Activated CD4-positive, alpha-beta T cell treated with anti-CD3 and anti-CD28 coated beads for 48 hours (primary cell): ENCODE measurements around the gene ADAM12.

Experiments
- DNase-seq: peaks from one replicate; pipeline ENCODE4 v3.0.0-alpha.2; 2020

The ADAM12 gene

DNA sequence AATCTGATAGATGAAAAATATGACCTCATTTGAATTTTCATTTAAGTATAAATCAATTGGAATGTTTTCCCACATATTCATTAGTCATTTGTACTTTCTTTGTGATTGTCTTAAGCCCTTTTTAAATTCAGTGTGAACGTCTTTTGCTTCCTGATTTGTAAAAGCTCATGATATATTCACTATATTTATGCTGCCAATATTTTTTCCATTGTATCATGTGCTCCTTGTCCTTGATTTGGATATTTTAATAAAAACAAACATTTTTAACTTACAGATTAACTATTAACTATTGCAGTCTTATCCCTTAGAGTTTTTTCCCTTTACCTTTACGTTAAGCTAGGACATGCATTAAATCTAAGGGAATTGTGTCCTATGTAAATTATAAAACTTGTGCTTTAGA, 157.7 kb downstream of the ADAM12 start:
- no peak for DNase-seq

DNA sequence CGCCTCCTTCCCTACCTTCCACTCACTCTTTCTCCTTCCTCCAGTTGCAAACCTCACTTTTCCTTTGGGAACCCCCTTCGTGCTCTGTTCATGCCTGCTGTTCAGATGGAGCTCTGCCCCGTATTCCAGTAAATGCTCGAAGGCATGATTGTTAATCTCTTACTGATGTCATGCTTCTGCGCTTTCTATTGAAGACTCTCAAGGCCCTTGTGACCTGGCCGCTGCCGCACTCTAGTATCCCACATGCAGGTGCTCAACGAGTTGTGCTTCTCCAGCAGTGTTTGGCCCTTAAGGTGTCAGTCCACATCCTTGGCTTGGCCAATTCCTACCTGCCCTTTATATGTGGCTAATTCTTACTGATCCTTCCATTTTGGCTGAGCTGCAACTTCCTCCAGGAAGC, 158.6 kb downstream of the ADAM12 start:
- DNase-seq: no peak

DNA sequence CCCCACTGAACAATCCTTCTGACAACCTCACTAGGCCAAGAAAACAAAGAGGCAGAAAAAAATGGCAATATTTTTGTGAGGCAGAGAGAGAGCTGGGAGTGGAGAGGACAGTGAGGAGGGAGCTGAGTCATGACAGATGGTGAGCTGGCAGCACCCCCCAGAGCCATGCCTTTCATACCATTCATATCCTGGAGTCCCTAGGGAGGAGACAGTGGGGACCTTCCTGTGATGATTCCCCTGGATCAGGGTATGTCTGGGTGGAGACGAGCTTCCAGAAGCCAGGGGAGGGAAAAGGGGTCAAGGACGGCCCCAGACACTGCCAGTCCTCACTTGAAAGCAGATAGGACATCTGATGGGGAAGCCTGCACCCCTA, 160.5 kb downstream of the ADAM12 start:
- DNase-seq: no peak

DNA sequence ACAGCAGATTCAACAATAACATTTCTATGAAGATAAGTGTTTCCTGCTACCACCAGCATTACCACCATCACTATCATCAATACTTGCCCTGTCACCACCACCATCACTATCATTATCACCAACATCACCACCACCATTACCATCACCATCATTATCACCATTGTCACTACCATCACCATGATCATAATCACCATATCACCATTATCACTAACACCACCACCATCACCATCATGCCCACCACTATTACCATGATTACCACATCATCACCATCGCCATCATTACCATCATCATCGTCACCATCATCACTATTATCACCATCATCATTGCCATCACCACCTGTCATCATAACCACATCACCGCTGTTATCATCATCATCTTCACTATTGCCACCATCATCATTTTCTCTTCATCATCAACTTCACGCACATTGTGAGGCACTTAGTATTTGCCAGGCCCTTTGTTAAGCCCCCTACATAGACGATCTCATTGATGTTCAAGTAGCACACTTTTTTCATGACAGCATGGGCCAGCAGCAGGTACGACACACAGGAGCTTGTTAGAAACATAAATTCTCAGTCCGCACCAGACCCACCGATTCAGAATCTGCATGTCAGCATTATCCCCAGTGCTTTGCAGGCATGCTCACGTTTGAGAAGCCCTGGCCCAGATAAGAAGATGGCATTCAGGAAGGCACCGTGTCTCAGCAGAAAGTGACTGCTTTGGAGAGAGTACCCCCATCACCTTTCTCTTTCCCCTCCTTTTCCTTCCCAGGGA, 161.1 kb downstream of the ADAM12 start:
- no peak for DNase-seq

DNA sequence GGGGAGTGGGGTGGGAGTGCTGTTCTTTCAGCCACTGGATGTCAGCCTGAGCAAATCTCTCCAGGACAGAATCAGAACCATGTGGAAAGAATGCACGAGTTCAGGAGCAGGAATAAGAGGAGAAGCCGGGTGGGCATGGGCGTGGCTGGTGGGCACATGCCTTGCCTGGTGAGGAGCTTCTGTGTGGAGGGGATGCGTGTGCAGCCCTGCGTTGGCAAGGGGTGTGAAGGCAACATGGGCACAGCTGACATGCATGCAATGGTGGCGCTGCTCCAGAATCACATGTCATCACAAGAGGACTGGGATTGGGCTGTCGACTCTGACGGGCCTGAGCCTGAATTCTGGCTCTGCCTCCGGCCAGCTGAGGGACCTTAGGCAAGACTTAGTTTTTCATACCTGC, 162.1 kb downstream of the ADAM12 start:
- DNase-seq: no peak

DNA sequence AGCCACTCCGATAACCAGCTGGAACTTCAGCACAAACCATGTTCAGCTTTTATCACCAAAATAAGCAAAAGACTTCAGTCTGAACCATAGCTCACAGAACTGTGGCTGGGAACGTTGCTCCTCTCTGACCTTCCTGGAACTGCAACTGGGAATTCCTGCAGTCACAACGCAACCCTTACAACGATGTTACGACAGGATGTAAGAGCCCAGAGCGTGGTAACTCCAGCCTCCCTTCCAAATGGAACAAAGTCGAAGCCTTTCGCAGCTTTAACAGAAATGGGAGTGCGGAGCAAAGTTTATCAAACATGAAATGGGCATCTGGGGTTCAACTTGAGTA, 162.6 kb downstream of the ADAM12 start:
- no peak for DNase-seq

DNA sequence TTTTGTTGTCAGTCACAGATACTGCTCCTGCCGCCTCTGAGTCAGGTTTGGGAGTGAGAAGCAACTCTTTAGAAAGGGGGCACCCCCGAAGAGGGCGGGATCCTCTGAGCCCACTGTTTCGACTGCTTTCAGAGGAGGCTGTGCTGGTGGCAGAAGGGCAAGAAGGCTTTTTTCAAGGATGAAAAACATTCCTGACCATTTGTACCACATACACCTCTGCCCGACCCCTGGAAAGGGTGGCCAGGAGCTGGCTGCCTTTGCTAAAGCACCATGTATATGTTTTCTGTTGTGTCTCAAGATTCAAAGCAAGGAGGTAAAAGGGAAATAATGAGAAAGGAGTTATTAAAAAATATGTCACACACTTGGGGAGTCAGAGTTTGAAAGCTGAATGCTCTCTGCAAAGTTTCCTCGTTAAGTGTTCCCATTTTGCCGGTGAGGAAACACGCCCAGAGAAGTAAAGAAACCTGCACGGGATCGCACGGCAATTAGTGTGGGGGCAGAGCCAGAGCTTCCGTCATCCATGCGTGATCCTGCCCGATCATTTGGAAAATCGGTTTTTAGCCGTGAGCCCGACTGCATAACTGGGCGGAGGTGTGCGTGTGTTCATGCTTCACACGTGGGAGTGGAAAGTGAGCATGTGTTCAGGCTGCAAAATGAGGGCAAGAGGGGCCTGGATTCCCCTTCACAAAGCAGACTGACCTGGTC, 163.2 kb downstream of the ADAM12 start:
- DNase-seq: no peak

DNA sequence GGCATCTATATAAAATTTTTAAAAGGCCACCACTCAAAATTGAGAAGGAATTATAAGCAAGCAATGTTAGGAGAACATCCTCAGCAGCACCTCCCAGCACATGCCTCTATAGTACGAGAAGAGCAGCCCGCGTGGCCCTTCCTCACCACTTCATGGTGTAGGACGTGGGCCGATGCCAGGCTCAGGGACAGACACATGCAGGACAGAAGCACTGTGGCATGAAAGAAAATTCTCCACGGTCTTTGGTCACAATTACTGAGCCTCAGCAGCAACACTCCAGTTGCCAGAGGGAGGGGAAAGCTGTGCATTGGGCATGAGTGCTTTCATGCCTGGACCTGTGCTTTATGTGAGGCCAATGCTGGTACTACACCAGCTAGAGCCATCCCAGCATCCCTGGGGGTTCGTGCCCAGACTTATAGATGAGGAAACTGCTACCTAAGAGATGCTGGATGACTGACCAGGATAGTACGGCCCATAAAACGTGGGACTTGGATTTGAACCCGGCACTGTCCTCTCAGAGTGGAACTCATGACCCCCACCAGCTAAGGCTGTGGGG, 164.7 kb downstream of the ADAM12 start:
- DNase-seq: no peak

DNA sequence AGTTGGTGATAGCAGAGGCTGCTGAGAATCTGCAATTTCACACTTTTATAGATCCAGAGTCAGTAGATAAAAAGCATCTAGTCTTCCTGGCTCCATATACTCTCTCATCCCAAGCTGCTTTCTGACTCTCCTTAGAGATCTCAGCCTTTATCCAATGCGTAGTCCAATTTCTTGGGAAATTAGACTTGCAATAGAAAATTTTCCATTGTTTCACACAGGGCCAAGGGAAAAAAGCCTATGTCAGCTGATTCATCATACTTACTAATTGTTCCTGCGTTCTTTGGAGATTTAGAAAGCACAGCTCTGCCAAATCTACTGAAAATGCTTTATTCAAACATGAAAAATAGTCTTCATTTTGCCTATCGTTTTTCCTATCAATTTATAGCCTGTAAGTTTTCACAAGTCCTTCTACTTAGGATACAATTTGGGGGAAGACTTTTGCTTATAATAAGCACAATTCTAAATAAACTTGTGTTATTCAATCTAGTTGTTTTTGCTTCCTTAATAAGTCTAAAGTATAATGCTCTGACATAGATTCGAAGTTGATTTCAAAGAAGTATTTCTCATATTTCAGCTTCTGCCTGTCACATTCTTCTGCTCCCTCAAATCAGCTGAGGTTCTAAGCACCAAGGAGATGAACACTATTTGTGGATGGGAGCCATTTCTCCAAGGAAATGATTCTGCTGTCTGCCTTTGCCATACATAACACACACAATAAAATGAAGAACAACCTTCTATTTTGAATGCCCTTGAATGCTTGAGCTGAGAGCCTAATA, 165.4 kb downstream of the ADAM12 start:
- no peak for DNase-seq

DNA sequence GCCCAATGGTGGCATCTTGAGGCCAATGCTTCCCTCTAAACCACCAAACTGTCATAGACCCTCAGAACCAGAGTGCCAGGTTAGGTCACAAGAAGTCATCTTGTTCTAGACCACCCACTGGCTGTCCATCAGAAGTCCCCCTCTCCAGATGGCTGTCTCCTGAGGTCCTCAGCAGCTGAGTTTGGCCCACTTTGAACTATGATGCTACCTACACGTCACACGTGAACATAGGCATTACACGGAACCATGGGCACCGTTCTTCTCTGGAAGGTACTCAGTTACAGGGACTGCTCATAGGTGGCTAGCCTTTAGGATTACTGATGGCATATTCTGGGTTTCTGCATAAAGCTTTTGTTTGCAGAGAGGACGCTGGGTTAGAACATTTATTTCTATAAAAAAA, 166.4 kb downstream of the ADAM12 start:
- DNase-seq: no peak

DNA sequence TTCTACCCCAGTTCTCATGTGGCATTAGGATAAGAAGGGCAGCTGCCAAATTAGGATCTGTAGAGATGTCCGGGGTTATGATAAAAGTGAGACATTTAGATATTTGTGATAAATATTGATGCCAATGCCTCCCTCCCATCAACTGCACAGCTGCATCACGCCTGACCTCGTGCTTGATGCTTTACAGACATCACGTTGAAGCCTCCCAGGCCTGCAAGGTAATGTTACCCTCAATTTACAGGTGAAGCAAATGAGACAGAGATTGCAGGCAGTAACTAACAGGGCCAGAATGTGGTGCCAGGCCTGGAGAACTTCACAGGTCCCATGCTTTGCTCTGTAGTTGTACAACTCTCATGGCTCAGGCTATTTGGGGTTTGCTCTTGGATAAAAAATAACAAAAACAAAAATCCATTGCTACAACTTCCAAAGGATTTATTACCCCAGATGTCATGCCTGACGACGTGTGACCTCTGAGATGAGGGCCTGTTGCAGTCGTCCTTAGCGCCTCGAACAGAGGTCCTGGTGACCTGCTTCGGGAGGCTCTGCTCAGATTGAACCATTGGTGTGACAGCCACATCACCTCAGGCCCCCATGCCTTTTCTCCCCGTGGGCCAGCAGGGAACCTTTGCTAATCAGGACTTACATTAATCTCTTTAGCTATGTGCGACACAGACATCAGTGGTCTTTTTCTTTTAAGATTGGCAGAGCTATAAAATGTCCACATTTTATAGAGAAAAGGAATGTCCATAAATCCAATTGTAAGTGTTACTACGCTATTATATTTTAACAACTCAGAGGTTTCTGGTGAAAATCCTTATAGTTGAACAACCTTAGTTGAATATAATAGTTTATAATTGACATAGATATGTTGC, 169.3 kb downstream of the ADAM12 start:
- DNase-seq: no peak

DNA sequence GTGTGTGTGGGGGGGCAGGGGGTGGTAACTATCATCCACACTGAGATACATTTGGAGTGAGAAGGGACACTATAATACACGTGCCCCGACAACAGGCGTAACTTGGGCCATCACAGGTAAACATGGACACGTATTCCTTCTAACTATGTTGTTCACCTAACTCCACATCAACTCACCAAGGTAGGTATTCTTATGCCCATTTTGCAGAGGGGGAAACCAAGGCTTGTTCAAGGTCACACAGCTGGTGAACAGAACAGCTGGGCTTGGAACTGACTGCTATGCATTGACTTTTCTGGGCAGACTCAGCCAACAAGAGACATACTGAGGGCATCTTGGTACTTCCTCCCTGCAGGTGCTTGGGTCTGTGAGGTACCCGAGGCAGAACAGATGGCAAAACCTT, 170.1 kb downstream of the ADAM12 start:
- no peak for DNase-seq

DNA sequence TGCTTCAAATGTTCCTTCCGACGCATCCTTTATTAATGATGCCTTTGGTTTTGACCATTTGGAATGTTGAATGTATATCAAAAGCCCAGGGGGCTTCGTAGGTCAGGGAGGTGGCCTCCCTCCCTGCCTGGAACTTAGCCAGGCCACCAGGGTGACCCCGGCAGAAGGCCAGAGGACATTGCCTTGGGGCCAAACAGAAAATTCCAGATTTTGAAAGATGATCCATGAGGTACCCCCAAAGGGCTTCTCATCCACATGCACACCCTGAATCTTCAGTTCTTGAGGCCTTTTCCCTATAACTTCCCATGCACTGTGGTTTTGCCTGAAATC, 171.7 kb downstream of the ADAM12 start:
- DNase-seq: no peak

DNA sequence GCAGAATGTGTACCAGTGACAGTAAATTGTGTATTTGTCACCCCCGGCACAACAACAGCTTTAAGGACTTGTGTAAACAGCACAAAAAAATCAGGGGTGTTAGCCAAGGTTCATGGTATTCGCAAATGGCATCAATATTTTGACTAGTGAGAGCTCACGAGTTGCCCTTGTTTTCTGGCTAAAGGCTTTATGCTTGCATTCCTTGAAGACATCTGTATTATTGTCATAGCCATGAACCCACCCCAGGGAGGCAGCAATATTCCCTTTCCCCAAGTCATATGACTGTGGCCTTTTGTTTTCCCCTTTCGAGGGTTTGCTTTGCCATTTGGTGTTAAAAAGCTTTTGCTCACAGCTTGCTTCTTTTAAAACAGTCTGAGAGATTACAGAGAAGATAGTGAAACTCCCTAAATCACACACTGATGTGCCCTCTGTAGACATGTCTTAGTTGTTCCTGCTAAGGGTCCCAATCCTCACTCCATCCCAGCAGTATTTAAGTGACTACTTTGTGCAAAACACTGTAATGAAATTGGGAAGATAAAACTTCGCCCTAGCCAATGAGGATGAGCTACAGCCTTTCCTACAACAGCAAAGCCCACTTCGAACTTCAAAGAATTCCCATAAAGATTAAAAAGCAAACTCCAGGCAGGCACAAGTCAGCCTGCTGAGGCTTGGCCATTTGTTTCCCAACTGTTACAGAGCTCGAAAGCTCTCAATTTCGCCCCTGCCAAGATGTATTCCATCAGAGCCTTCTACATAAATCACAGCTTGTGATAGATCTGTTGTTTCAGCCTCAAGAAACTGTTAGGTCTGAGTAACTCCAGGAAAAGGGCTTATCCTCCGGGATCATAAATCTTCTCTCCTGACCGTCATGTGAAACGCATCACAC, 172.3 kb downstream of the ADAM12 start:
- DNase-seq: no peak

DNA sequence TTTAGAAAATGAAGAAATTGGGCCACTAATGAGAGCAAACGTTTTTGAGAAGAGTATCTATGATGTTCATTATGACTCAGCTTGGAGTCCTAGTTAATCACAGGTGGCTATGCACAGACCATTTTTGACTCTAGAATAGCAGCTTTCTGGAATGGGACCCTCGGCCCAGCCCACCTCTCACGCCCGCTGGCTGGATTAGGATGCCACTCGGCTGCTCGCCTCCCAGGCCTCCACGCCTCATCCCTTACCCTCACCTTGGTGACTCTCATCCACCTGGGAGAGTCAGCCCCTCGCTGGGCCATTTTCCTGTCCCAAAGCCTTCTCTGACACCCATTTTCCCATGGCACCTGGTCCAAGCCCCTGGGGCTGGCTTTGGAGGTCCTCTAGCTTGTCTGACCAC, 173.6 kb downstream of the ADAM12 start:
- DNase-seq: no peak

DNA sequence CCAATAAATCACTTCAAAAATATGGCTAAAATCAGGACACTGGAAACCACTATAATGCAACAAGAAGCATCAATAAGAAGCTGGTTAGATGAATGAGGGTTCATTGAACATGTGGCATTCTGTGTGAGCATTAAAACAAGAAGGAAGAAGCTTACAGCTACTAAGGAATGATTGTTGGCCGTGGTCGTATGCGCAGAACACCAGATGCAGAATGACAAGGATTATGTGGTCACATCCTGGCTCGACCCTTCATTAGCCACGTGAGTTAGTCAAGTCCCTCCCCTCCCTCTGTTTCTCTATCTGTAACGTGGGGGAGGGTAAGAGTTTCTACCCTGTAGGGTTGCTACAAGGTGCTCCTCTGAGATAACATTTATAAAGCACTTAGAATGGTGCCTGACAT, 174.3 kb downstream of the ADAM12 start:
- no peak for DNase-seq

DNA sequence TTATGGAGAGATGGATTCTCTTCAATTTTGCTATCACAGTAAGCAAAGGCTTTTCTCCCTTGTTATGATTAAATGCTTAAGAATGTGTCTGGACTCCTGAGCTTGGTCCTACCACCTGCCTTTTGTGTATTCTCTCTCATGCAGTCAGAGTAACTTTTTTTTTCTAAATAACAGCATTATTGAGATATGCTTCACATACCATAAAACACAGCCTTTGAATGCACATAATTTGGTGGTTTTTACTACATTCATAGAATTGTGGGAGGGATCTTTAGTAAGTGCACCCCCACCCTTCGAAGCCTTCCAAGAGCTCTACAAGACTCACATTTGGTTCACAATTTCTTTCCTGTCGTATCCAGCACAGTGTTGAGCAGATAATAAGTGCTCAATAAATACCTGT, 175.5 kb downstream of the ADAM12 start:
- DNase-seq: no peak

DNA sequence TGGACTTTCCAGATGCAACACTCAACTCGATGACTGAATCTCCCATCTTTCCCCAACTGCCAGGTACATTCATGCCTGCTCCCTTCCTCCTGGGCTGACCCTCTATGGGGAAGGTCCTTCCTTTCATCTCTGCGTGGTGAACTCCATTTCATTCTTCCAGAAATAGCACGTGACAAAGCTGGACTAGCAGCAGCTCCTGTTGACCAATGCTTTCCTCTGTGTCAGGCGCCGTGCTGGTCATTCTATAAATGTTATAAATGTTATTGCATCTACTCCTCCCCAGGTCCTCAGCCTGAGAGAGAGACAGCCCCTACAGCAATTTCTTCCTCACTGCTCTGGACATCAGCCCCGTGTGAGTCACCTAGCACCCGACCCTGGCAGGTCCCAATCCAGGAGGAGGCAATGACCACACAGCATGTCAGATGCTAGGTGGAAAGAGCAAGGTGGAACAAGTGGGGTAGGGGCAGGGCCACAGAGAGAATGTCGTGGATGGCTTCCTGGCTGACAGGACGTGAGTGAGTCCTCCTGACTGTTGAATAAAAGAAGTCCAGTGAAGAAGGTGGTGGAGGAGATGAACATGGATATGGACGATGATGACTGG, 178.1 kb downstream of the ADAM12 start:
- DNase-seq: no peak

DNA sequence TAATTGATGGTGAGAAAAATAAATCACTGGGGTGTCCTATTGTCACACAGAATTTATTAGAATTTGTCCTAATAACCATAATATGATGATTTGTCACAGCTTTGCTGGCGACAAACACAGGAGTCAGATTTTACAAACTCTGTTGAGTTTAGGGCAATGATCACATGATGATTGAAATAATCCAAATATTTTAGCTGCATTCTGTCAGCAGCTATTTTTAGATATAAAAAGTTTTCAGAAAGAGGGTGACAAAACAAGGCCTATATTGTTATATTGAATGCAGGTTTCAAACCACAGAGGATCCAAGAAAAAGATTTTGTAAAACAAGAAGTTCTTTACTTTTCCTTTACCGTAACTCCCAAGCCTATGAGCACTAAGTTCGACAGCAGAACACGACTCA, 178.8 kb downstream of the ADAM12 start:
- DNase-seq: no peak

DNA sequence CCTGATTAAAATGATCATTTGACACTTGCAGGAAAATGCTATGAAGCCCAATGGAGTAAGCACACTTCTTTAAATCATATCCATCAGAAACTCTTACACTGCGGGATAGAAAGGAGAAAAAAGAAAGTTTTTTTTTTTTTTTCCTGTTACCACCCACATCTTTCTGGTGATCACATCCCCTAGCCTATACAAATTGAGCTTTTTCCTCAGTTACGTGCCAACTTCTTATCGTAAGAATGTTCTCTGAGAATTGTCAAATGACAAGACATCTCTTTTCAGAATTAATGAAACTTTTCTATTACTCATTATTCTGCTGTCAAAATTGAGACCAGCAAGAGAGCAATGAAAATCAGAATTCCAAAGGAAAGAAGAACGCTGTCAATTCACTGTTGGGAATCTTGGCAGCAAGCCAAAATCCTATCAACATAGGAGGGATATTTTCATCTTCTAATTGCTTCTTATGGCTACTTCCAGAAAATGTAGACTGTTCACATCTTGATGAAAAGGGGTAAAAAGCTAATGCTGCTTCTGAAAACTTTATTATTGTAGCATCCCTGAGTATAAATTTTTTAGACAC, 179.5 kb downstream of the ADAM12 start:
- DNase-seq: no peak

DNA sequence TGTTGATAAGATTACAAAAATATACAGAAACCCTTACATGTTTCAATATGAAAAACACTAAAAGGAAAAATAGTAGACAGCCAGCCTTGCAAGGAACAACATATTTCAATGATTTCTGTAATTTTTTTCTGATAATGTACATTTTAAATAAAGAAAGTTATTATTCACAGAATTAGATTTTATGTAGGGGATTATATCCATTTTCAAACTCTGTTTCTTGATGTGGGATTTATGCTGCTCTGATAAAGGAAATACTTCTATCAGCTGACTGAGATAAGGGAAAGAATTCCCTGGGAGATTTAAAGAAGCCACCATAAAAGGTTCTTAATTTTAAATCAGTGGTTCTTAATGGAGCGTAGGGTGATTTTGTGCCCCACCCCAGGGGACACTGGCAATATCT, 180.4 kb downstream of the ADAM12 start:
- DNase-seq: no peak
